Coronary artery (tissue), 2 donors: Measurements from ENCODE around the gene ADGRF5.

Source experiments
- DNase-seq: peaks from one replicate; pipeline ENCODE4 v3.0.0-alpha.2; 2017; ENCODE audit warnings: low spot score
- H3K27ac ChIP-seq, 2 donors: fragments of 200-600 bp; sonication (generic); one replicate each; pipeline ENCODE4 v1.5.1; 2016 to 2019
- H3K4me3 ChIP-seq: fragments of 200-600 bp; sonication (generic); 2 replicates; pipeline ENCODE4 v1.5.1; 2016; ENCODE audit warnings: mild to moderate bottlenecking, moderate library complexity
- CTCF ChIP-seq: fragments of 200-600 bp; sonication (generic); IDR thresholded peaks from one replicate; pipeline ENCODE4 v1.5.1; 2019; ENCODE audit warnings: antibody characterized with exemption

The ADGRF5 gene

GRCh38 chr6:46896871-46897270, 24.9 kb downstream of the ADGRF5 start:
- no peak for TF ChIP-seq CTCF
- no peak overlapping the region for H3K4me3 ChIP-seq
- no peak overlapping the region for H3K27ac ChIP-seq
- DNase-seq = no peak

- no peak for DNase-seq
- Histone ChIP-seq H3K4me3 (no peak overlapping the region), H3K27ac (peak overlapping the region in 1 of 2 donors; percentile 30)
- no peak for TF ChIP-seq CTCF
Observed at GRCh38 chr6:46895930-46896329, 25.8 kb downstream of the ADGRF5 start.

- Histone ChIP-seq H3K27ac (no peak overlapping the region), H3K4me3 (no peak overlapping the region)
- no peak for TF ChIP-seq CTCF
- no peak for DNase-seq
Observed at GRCh38 chr6:46894433-46894832, 27.3 kb downstream of the ADGRF5 start.

- no peak for TF ChIP-seq CTCF
- no peak overlapping the region for H3K4me3 ChIP-seq
- DNase-seq = no peak
- H3K27ac ChIP-seq = peak overlapping the region in 1 of 2 donors; percentile 26
Observed at GRCh38 chr6:46893648-46894047, 28.1 kb downstream of the ADGRF5 start.

GRCh38 chr6:46891252-46891795, 30.4 kb downstream of the ADGRF5 start:
- no peak for TF ChIP-seq CTCF
- no peak overlapping the region for H3K27ac ChIP-seq
- DNase-seq = no peak
- no peak overlapping the region for H3K4me3 ChIP-seq

GRCh38 chr6:46888578-46888977, 33.2 kb downstream of the ADGRF5 start:
- no peak overlapping the region for H3K4me3 ChIP-seq

More at GRCh38 chr6:46888578-46888977, 33.2 kb downstream of the ADGRF5 start:
- no peak overlapping the region for H3K27ac ChIP-seq
- TF ChIP-seq CTCF = no peak
- DNase-seq = no peak
